H9 (cell line): Measurements from ENCODE around the gene MGMT. TPM values are rescaled to one million over a fixed set of nuclear protein-coding genes. Genes with fewer than 3 reads are reported as not detected.

Source experiments
- DNase-seq: peaks from one replicate; pipeline ENCODE4 v3.0.0-alpha.2; 2017
- H2AFZ ChIP-seq: one replicate; pipeline ENCODE4 v1.6.1; 2013; ENCODE audit warnings: mild to moderate bottlenecking, low read length, control low read depth, moderate library complexity
- H2AK5ac ChIP-seq: 2 replicates; pipeline ENCODE4 v1.6.1; 2013; ENCODE audit warnings: low read length, control low read depth, mixed read lengths; ENCODE audit not compliant: insufficient read length
- H2BK120ac ChIP-seq: one replicate; pipeline ENCODE4 v1.6.1; 2013; ENCODE audit warnings: low read depth, mild to moderate bottlenecking, low read length, control low read depth, inconsistent platforms; ENCODE audit not compliant: poor library complexity, severe bottlenecking
- H2BK12ac ChIP-seq: 2 replicates; pipeline ENCODE4 v1.6.1; 2013; ENCODE audit warnings: low read length, control low read depth, mixed read lengths, low read depth; ENCODE audit not compliant: insufficient read length
- H2BK15ac ChIP-seq: 2 replicates; pipeline ENCODE4 v1.6.1; 2013; ENCODE audit warnings: low read depth, low read length, control low read depth
- H2BK20ac ChIP-seq: one replicate; pipeline ENCODE4 v1.6.1; 2013; ENCODE audit warnings: low read depth, mild to moderate bottlenecking, low read length, control low read depth, inconsistent platforms; ENCODE audit not compliant: poor library complexity, severe bottlenecking
- H2BK5ac ChIP-seq: 2 replicates; pipeline ENCODE4 v1.6.1; 2013; ENCODE audit warnings: low read length, control low read depth, mixed read lengths; ENCODE audit not compliant: insufficient read length
- H3K14ac ChIP-seq: 2 replicates; pipeline ENCODE4 v1.6.1; 2013; ENCODE audit warnings: low read length, control low read depth; ENCODE audit not compliant: insufficient read depth
- H3K18ac ChIP-seq: 2 replicates; pipeline ENCODE4 v1.6.1; 2013; ENCODE audit warnings: low read depth, mild to moderate bottlenecking, mixed read lengths, low read length, control low read depth; ENCODE audit not compliant: insufficient read length
- H3K23ac ChIP-seq: 2 replicates; pipeline ENCODE4 v1.6.1; 2013; ENCODE audit warnings: low read length, control low read depth, mixed read lengths, low read depth; ENCODE audit not compliant: insufficient read length
- H3K23me2 ChIP-seq: 2 replicates; pipeline ENCODE4 v1.6.1; 2013; ENCODE audit warnings: low read depth, mild to moderate bottlenecking, mixed read lengths, low read length, control low read depth; ENCODE audit not compliant: insufficient read length, poor library complexity, severe bottlenecking
- H3K27ac ChIP-seq: 2 replicates; pipeline ENCODE4 v1.5.1; 2013; ENCODE audit warnings: low read length, control low read depth, mixed read lengths, low read depth; ENCODE audit not compliant: insufficient read length
- H3K27me3 ChIP-seq: 2 replicates; pipeline ENCODE4 v1.6.1; 2013; ENCODE audit warnings: low read length, control low read depth, inconsistent platforms; ENCODE audit not compliant: insufficient read depth
- H3K4ac ChIP-seq: 2 replicates; pipeline ENCODE4 v1.6.1; 2013; ENCODE audit warnings: low read depth, mild to moderate bottlenecking, control low read depth, inconsistent platforms, low read length, moderate library complexity
- H3K4me1 ChIP-seq: 2 replicates; pipeline ENCODE4 v1.6.1; 2013; ENCODE audit warnings: low read length, control low read depth, inconsistent platforms; ENCODE audit not compliant: insufficient read depth
- H3K4me2 ChIP-seq: 2 replicates; pipeline ENCODE4 v1.6.1; 2013; ENCODE audit warnings: low read length, control low read depth, mixed read lengths; ENCODE audit not compliant: insufficient read length, insufficient read depth
- H3K56ac ChIP-seq: 2 replicates; pipeline ENCODE4 v1.6.1; 2013; ENCODE audit warnings: low read depth, mild to moderate bottlenecking, mixed read lengths, low read length, control low read depth; ENCODE audit not compliant: insufficient read length
- H3K79me1 ChIP-seq: 2 replicates; pipeline ENCODE4 v1.6.1; 2013; ENCODE audit warnings: low read depth, mild to moderate bottlenecking, moderate library complexity, low read length, control low read depth, inconsistent platforms; ENCODE audit not compliant: insufficient read depth, poor library complexity, severe bottlenecking
- H3K79me2 ChIP-seq: 2 replicates; pipeline ENCODE4 v1.6.1; 2013; ENCODE audit warnings: low read length, control low read depth, inconsistent platforms; ENCODE audit not compliant: insufficient read depth
- H3K9ac ChIP-seq: 2 replicates; pipeline ENCODE4 v1.6.1; 2013; ENCODE audit warnings: low read length, control low read depth, mixed read lengths; ENCODE audit not compliant: insufficient read length; ENCODE audit errors: extremely low read depth
- H3K9me3 ChIP-seq: one replicate; pipeline ENCODE4 v1.6.1; 2013; ENCODE audit warnings: low read depth, low read length, inconsistent platforms; ENCODE audit not compliant: control insufficient read depth
- H3T11ph ChIP-seq: one replicate; pipeline ENCODE4 v1.6.1; 2013; ENCODE audit warnings: mild to moderate bottlenecking, low read length, control low read depth, inconsistent platforms
- H4K20me1 ChIP-seq: one replicate; pipeline ENCODE4 v1.6.1; 2013; ENCODE audit not compliant: control insufficient read depth, insufficient read length, insufficient read depth
- H4K5ac ChIP-seq: 2 replicates; pipeline ENCODE4 v1.6.1; 2013; ENCODE audit warnings: low read depth, mild to moderate bottlenecking, mixed read lengths, low read length, control low read depth; ENCODE audit not compliant: insufficient read length
- H4K8ac ChIP-seq: replicated peaks from 2 replicates; pipeline ENCODE4 v1.6.1; 2013; ENCODE audit warnings: low read length, control low read depth, mixed read lengths, low read depth; ENCODE audit not compliant: insufficient read length
- H4K91ac ChIP-seq: 2 replicates; pipeline ENCODE4 v1.6.1; 2013; ENCODE audit warnings: low read depth, mild to moderate bottlenecking, moderate library complexity, mixed read lengths, low read length, control low read depth; ENCODE audit not compliant: insufficient read length
- H3K27ac Mint-ChIP-seq, 3 experiments: 2 replicates in 2 of 3; 3 replicates in 1 of 3; pipeline ENCODE4 v1.8.0; 2020 to 2021; ENCODE audit warnings: mixed read lengths in 3 of 3, mild to moderate bottlenecking in 1 of 3, moderate library complexity in 1 of 3
- H3K27me3 Mint-ChIP-seq: 2 replicates; pipeline ENCODE4 v1.8.0; 2021; ENCODE audit warnings: low read depth, mild to moderate bottlenecking, moderate library complexity, mixed read lengths
- H3K36me3 Mint-ChIP-seq, 3 experiments: 2 replicates in 2 of 3; 3 replicates in 1 of 3; pipeline ENCODE4 v1.8.0; 2020 to 2021; ENCODE audit warnings: low read depth in 3 of 3, mixed read lengths in 3 of 3; ENCODE audit not compliant: insufficient read depth in 1 of 3
- H3K4me1 Mint-ChIP-seq, 2 experiments: 2 replicates each; pipeline ENCODE4 v1.8.0; 2020; ENCODE audit warnings: mixed read lengths in 2 of 2
- H3K4me3 Mint-ChIP-seq, 2 experiments: 2 replicates in 1 of 2; 3 replicates in 1 of 2; pipeline ENCODE4 v1.8.0; 2020 to 2021; ENCODE audit warnings: mild to moderate bottlenecking in 2 of 2, mixed read lengths in 2 of 2, moderate library complexity in 1 of 2
- H3K9me3 Mint-ChIP-seq, 2 experiments: 2 replicates in 1 of 2; 3 replicates in 1 of 2; pipeline ENCODE4 v1.8.0; 2020; ENCODE audit warnings: mild to moderate bottlenecking in 2 of 2, mixed read lengths in 2 of 2, moderate library complexity in 1 of 2
- CTCF ChIP-seq: fragments of 200-600 bp; sonication (generic); conservative IDR thresholded peaks from 3 replicates; pipeline ENCODE4 v1.8.0; 2021; ENCODE audit warnings: antibody characterized with exemption, mild to moderate bottlenecking
- WGBS: extraction: QIAGEN DNeasy Blood & Tissue Kit; methylation state at CpG from one replicate; pipeline ENCODE4 v1.1.7; 2013; ENCODE audit warnings: missing lambda C conversion rate, low lambda C conversion rate, mixed read lengths; ENCODE audit not compliant: insufficient read length; ENCODE audit errors: extremely low coverage; 5-methylcytosine and 5-hydroxymethylcytosine counted together
- total RNA-seq: library from RNA; stranded (reverse); gene quantifications from 2 replicates; pipeline ENCODE4 v1.2.1, GENCODE V29; 2021

Gene MGMT
- total RNA-seq, 1 experiment from 2014 or later = 18.4 TPM

DNA sequence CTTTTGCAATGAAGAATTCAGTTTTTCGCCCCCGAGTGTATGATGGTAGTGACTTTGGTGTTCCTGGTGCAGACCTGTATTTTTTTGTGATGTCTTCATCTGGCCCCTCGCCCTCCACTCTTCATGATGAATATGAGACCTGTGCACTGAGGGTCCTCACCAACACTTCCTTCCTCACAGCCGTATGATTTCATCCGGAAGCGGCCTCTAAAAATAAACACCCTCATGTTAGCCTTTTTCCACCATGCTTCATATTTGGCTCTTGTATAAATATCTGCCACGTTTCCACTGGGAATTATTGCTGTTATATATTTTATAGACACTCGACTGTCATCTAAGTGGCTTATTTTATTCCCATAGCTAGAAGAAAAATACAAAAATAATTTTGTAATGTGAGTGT is 160.4 kb downstream of the MGMT start:
- no peak overlapping the region for H2BK12ac ChIP-seq
- H3K4ac ChIP-seq = no peak overlapping the region
- H2AK5ac ChIP-seq = no peak overlapping the region
- no peak overlapping the region for H4K5ac ChIP-seq
- no peaks in the 10 kb centered on the region for H3K23me2 ChIP-seq
- H3K18ac ChIP-seq = no peak overlapping the region
- Mint-ChIP-seq H3K4me1 (peaks cover 16 to 18% of the 10 kb centered on the region in 2 experiments), H3K27ac (no peak overlapping the region), H3K36me3 (no peaks in the 10 kb centered on the region), H3K27me3 (no peaks in the 10 kb centered on the region), H3K9me3 (no peaks in the 10 kb centered on the region), H3K4me3 (no peak overlapping the region)
- no peak overlapping the region for H2AFZ ChIP-seq
- no peak overlapping the region for H2BK15ac ChIP-seq
- no peaks in the 10 kb centered on the region for H4K20me1 ChIP-seq
- H3K4me2 ChIP-seq = no peak overlapping the region
- no peak overlapping the region for H2BK5ac ChIP-seq
- H4K91ac ChIP-seq = no peak overlapping the region
- no peak overlapping the region for H2BK120ac ChIP-seq
- no CpG with 5 or more reads among the region's 8 CpGs for WGBS
- H4K8ac ChIP-seq = no peak overlapping the region
- no peak for DNase-seq
- H3K23ac ChIP-seq = no peak overlapping the region
- no peak overlapping the region for H3K14ac ChIP-seq
- no peaks in the 10 kb centered on the region for H3K79me1 ChIP-seq
- H3K27ac ChIP-seq = no peak overlapping the region
- no peak overlapping the region for H3K9ac ChIP-seq
- H2BK20ac ChIP-seq = no peak overlapping the region
- H3T11ph ChIP-seq = no peak overlapping the region
- H3K79me2 ChIP-seq = no peaks in the 10 kb centered on the region
- no peaks in the 10 kb centered on the region for H3K4me1 ChIP-seq
- H3K9me3 ChIP-seq = no peaks in the 10 kb centered on the region
- H3K56ac ChIP-seq = no peak overlapping the region
- H3K27me3 ChIP-seq = no peaks in the 10 kb centered on the region
- no peak for TF ChIP-seq CTCF
